Esophagus muscularis mucosa (tissue), 3 donors: ENCODE data around the gene DHX58.

Experiments
- EP300 ChIP-seq: sonication (generic); formaldehyde crosslinking; IDR thresholded peaks from one replicate; pipeline ENCODE4 v1.6.1; 2017; ENCODE audit warnings: antibody characterized with exemption
- TF ChIP-seq, protein P1 (sequence below), 3 experiments: fragments of 200-600 bp in 2 of 3; fragments of 450-650 bp in 1 of 3; sonication (generic) in 2 of 3; IDR thresholded peaks; one replicate each; pipeline ENCODE4 v1.5.1; 2017 to 2019; ENCODE audit warnings: antibody characterized with exemption in 3 of 3, mild to moderate bottlenecking in 2 of 3, moderate library complexity in 1 of 3

DNA sequence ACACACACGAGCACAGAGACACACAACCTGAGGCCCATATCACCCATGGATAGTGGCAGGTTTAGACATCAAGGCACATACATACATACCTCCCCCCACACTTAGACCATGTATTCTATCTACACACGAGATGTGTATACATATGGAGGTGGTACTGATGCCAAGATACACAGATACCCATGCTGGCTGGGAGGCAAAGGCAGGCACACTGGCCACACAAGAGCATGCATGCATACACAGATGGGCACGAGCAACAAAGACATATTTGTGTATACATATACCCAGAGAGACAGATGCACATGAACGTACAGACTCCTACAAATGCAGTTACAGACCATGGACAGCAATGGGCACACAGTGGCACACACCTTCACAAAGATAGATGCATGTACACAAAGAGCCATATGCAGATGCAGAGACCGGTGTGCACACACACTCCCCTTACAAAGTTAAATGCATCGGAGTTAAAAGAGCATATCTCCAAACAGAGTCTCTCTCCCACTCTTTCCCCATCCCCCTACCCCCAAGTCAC, 60.1 kb downstream of the DHX58 start:
- TF ChIP-seq, protein P1, sequence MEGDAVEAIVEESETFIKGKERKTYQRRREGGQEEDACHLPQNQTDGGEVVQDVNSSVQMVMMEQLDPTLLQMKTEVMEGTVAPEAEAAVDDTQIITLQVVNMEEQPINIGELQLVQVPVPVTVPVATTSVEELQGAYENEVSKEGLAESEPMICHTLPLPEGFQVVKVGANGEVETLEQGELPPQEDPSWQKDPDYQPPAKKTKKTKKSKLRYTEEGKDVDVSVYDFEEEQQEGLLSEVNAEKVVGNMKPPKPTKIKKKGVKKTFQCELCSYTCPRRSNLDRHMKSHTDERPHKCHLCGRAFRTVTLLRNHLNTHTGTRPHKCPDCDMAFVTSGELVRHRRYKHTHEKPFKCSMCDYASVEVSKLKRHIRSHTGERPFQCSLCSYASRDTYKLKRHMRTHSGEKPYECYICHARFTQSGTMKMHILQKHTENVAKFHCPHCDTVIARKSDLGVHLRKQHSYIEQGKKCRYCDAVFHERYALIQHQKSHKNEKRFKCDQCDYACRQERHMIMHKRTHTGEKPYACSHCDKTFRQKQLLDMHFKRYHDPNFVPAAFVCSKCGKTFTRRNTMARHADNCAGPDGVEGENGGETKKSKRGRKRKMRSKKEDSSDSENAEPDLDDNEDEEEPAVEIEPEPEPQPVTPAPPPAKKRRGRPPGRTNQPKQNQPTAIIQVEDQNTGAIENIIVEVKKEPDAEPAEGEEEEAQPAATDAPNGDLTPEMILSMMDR (IDR thresholded peaks at IDR 0.05): no peak
- no peak for TF ChIP-seq EP300
